Spleen (tissue), 11 donors: ENCODE data around the gene CT55. TPM values are rescaled to one million over a fixed set of nuclear protein-coding genes. Genes with fewer than 3 reads are reported as not detected.
A peak's percentile ranks its signal among the peaks of the same experiment; 100 is the strongest.
"Not testable (repeated sequence)": the region's sequence is repeated elsewhere in the genome, so short reads cannot be mapped to it uniquely, and the experiment has no call there.

Source experiments
- DNase-seq: peaks from one replicate; pipeline ENCODE4 v3.0.0-alpha.2; 2020
- H3K27ac ChIP-seq, 8 donors: fragments of 200-600 bp; sonication (generic) in 7 of 8; 1 replicate in 4 of 8; 2 replicates in 4 of 8; pipeline versions ENCODE4 v1.5.0 to v1.8.0; 2016 to 2021; ENCODE audit warnings: inconsistent platforms in 4 of 8, mild to moderate bottlenecking in 4 of 8, moderate library complexity in 1 of 8
- H3K27me3 ChIP-seq, 7 donors: fragments of 200-600 bp; sonication (generic) in 6 of 7; replicated peaks in 1 of 7; 1 replicate in 4 of 7; 2 replicates in 3 of 7; pipeline versions ENCODE4 v1.5.0 to v1.8.0; 2016 to 2021; ENCODE audit warnings: inconsistent platforms in 3 of 7, mild to moderate bottlenecking in 1 of 7
- H3K36me3 ChIP-seq, 6 donors: fragments of 200-600 bp; sonication (generic) in 5 of 6; 1 replicate in 4 of 6; 2 replicates in 2 of 6; pipeline versions ENCODE4 v1.5.0 to v1.8.0; 2016 to 2021; ENCODE audit warnings: inconsistent platforms in 2 of 6
- H3K4me1 ChIP-seq, 6 donors: fragments of 200-600 bp; sonication (generic) in 5 of 6; 1 replicate in 3 of 6; 2 replicates in 3 of 6; pipeline versions ENCODE4 v1.5.0 to v1.8.0; 2016 to 2021; ENCODE audit warnings: inconsistent platforms in 3 of 6
- H3K4me3 ChIP-seq, 8 donors: fragments of 200-600 bp; sonication (generic) in 7 of 8; 1 replicate in 4 of 8; 2 replicates in 4 of 8; pipeline versions ENCODE4 v1.5.0 to v1.8.0; 2016 to 2021; ENCODE audit warnings: inconsistent platforms in 4 of 8, mild to moderate bottlenecking in 4 of 8, moderate library complexity in 2 of 8
- H3K9me3 ChIP-seq, 8 donors: fragments of 200-600 bp; sonication (generic) in 7 of 8; 1 replicate in 4 of 8; 2 replicates in 4 of 8; pipeline versions ENCODE4 v1.5.0 to v1.8.0; 2016 to 2021; ENCODE audit warnings: inconsistent platforms in 4 of 8
- POLR2A ChIP-seq, 3 donors: fragments of 450-650 bp; IDR thresholded peaks; one replicate each; pipeline ENCODE4 v1.5.1; 2017; ENCODE audit warnings: antibody characterized with exemption in 3 of 3, mild to moderate bottlenecking in 1 of 3
- POLR2AphosphoS5 ChIP-seq, 3 donors: sonication (generic); formaldehyde crosslinking; IDR thresholded peaks; one replicate each; pipeline ENCODE4 v1.5.1; 2017; ENCODE audit warnings: antibody characterized with exemption in 3 of 3
- WGBS, 5 donors: extraction: QIAGEN DNeasy Blood & Tissue Kit in 3 of 5; methylation state at CpG; one replicate each; pipeline versions ENCODE4 v1.1.5 to v1.1.7; 2013 to 2018; 5-methylcytosine and 5-hydroxymethylcytosine counted together
- intact Hi-C: fragments of 100-400 bp; cut with DNase I; formaldehyde crosslinking; loops from one replicate; pipeline ENCODE4 v1.15.0; 2023; ENCODE audit warnings: low total_unique reads
- polyA plus RNA-seq, 3 donors: library from polyadenylated mRNA; stranded (reverse); fragments of 200-250 nt; gene quantifications; one replicate each; pipeline ENCODE4 v1.2.1, GENCODE V29; 2013
- total RNA-seq, 7 donors: library from RNA; depleted of rRNA in 3 of 7; stranded (reverse); fragments of >200 nt in 3 of 7; fragmentation: NEBNext Ultra II Directional in 4 of 7; extraction: Animal tissue kit (Norgen Biotek cat#: 25700) in 4 of 7; gene quantifications; one replicate each; pipeline versions ENCODE4 v1.1.0 to v1.2.1, GENCODE V29; 2016 to 2021
- TF ChIP-seq, protein P1 (sequence below), 11 experiments: fragments of 200-600 bp in 7 of 11; fragments of 450-650 bp in 4 of 11; sonication (generic) in 4 of 11; IDR thresholded peaks in 8 of 11; conservative IDR thresholded peaks in 3 of 11; 1 replicate in 7 of 11; 2 replicates in 4 of 11; pipeline versions ENCODE4 v1.4.0 to v1.8.0; 2016 to 2021; ENCODE audit warnings: antibody characterized with exemption in 11 of 11, inconsistent platforms in 4 of 11, mild to moderate bottlenecking in 1 of 11
- donor health status: healthy with polysubstance abuse.
- donor health status: DM: no; HTN: no; CAD: no; lungs with moderate emphysema.
- donor health status: DM: no; HTN: no; CAD: no.
- donor health status: Bipolar disorder and iron deficiency.
- donor health status: healthy.
- donor health status: DM: no; HTN: no; CAD: no.
- donor health status: DM: yes; HTN: yes; CAD: no.

Gene CT55
- total and polyA plus RNA-seq, 10 donors: not detected

DNA sequence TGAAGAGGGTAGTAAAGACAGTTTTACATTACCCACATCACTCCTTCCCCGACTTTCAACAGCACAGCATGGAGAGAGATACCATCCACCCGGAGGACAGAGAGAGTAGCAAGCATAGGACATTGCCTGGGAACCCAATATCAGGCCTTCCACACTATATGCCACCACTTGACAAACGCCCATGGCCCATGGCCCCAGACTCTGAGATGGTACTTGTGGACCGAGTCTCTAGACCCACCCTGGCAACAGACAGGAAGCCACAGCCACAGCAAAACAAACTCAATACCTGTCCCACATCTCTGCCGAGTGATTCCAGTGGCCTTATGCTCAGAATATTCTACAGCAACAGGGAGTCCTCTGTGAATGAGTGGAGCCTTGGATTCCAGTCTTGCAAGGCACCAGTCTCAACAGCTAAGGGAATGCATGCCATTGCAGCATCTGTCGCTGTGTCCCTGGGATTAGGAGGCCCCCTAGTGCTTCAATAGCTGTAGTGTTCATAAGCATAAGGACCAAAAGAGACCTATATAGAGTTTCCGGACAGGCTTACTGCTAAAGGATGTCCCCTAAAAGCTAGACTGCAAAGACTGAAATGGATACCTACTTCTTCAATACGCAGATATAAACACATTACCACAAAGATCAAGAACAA, 14.7 kb upstream of the CT55 start:
- WGBS, 5 donors: 38 to 50% (median 40%) methylated on average over 5 to 8 of the region's 8 CpGs
- H3K9me3 ChIP-seq: no peaks in the 10 kb centered on the region
- H3K4me1 ChIP-seq: no peaks in the 10 kb centered on the region
- no peak for DNase-seq
- no peak overlapping the region for H3K4me3 ChIP-seq
- H3K36me3 ChIP-seq: no peaks in the 10 kb centered on the region
- H3K27ac ChIP-seq: no peak overlapping the region
- TF ChIP-seq, protein P1, sequence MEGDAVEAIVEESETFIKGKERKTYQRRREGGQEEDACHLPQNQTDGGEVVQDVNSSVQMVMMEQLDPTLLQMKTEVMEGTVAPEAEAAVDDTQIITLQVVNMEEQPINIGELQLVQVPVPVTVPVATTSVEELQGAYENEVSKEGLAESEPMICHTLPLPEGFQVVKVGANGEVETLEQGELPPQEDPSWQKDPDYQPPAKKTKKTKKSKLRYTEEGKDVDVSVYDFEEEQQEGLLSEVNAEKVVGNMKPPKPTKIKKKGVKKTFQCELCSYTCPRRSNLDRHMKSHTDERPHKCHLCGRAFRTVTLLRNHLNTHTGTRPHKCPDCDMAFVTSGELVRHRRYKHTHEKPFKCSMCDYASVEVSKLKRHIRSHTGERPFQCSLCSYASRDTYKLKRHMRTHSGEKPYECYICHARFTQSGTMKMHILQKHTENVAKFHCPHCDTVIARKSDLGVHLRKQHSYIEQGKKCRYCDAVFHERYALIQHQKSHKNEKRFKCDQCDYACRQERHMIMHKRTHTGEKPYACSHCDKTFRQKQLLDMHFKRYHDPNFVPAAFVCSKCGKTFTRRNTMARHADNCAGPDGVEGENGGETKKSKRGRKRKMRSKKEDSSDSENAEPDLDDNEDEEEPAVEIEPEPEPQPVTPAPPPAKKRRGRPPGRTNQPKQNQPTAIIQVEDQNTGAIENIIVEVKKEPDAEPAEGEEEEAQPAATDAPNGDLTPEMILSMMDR (IDR thresholded peaks at IDR 0.05 in 8 of 11, conservative IDR thresholded peaks at IDR 0.05 in 3 of 11): peak in 8 of 11 experiments; percentile 10 to 64 (median 40)
- no peak for TF ChIP-seq POLR2A (IDR thresholded peaks at IDR 0.05)
- peaks cover 0 to 17% (median 0%) of the 10 kb centered on the region in 7 donors for H3K27me3 ChIP-seq
- intact Hi-C loops: no loop called here

DNA sequence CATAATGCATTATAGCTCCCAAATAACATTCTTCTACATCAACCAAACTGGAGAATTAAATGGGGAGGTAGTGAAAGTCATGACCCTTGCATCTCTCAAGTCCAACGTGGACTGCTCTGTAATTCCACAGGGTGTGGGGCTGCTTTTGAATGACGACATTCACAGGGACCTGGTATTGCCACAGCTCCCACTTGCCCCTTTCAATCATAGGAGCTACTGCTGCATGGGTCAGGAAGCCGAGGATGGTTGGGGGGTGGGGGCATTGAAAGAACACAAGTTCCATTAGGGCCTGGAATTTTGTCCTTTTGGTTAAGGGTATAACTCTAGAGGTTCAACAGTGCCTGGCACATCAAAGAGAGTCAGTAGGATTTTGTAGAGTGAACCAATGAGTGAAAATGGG, 7.4 kb upstream of the CT55 start:
- TF ChIP-seq POLR2A (IDR thresholded peaks at IDR 0.05): no peak
- no peak for TF ChIP-seq POLR2AphosphoS5 (IDR thresholded peaks at IDR 0.05)
- TF ChIP-seq, protein P1 (IDR thresholded peaks at IDR 0.05 in 8 of 11, conservative IDR thresholded peaks at IDR 0.05 in 3 of 11): no peak
- DNase-seq: no peak

DNA sequence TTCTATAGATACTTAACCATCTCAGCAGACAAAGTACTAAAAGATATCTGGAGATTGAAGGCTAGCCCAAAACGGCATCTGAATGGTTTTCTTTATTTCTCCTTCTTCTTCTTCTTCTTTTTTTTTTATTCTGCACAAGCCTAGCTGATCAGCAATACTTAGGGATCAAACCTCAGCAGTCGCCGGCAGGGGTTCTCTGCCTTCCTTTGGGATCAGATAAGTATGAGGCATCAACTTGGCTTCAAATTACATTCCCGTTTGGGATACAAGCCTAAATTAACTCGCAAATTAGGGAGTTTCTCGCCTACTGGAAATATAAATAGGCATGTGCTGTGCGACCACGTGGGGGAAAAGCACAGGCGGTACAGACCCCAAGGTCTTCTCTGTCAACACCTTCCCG, 730 bp downstream of the CT55 start:
- TF ChIP-seq, protein P1 (IDR thresholded peaks at IDR 0.05 in 8 of 11, conservative IDR thresholded peaks at IDR 0.05 in 3 of 11): no peak
- no peak for TF ChIP-seq POLR2AphosphoS5 (IDR thresholded peaks at IDR 0.05)
- no peak for TF ChIP-seq POLR2A (IDR thresholded peaks at IDR 0.05)
- Histone ChIP-seq H3K4me1 (no peaks in the 10 kb centered on the region), H3K4me3 (no peak overlapping the region), H3K27ac (no peak overlapping the region), H3K9me3 (no peaks in the 10 kb centered on the region), H3K36me3 (no peaks in the 10 kb centered on the region), H3K27me3 (no peaks in the 10 kb centered on the region)
- 76 to 92% (median 86%) methylated on average over 10 of the region's 10 CpGs for WGBS, 5 donors
- intact Hi-C loops: no loop called here
- no peak for DNase-seq

More for the DNA sequence above, 7.4 kb upstream of the CT55 start:
- Histone ChIP-seq H3K4me3 (no peak overlapping the region), H3K27me3 (peaks cover 0 to 8% (median 0%) of the 10 kb centered on the region in 7 donors), H3K27ac (no peak overlapping the region), H3K4me1 (no peaks in the 10 kb centered on the region), H3K36me3 (no peaks in the 10 kb centered on the region), H3K9me3 (no peaks in the 10 kb centered on the region)
- intact Hi-C loops: no loop called here
- 58 to 94% (median 73%) methylated on average over 3 of the region's 3 CpGs for WGBS, 5 donors

DNA sequence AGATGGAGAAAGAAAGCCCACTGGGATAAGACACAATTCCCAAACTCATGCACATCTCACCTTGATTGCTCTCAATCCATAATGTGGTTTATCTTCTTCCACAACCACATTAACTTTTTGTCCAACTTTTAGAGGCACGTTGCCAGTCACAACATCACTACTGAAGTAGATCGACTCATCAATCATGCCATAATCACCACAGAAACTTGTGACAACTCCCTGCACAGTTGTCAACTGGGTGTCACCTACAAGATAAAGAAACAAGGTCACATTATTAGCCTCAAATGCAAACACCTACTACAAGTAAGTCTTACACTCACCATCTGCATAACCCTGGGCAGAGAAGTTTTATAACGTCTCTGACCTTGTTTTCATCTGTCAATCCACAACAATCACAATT, 1.7 kb downstream of the CT55 start:
- H3K4me3 ChIP-seq, H3K36me3 ChIP-seq, H3K4me1 ChIP-seq, intact Hi-C loops, H3K27ac ChIP-seq, DNase-seq, H3K27me3 ChIP-seq, H3K9me3 ChIP-seq: not testable (repeated sequence)
- 67 to 85% (median 74%) methylated on average over 3 of the region's 3 CpGs for WGBS, 5 donors

DNA sequence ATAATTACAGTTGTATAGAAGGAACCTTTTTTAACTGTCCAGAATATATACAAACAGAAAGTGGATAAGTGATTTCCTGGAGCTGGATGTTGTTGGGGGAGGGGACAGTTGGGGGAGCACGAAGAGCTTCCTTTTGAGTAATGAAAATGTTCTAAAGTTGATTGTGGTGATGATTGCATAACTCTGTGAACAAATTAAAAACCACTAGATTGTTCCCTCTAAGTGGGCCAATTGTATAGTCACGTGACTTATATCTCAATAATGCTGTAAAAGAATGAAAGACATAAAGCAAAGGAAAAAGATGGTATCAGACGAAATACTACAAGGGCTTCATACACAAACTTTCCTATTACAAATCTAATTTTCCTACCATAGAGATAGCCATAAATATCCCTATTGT, 2.7 kb downstream of the CT55 start:
- intact Hi-C loops: no loop called here
- DNase-seq: no peak
- Histone ChIP-seq H3K27ac (no peak overlapping the region), H3K36me3 (no peaks in the 10 kb centered on the region), H3K27me3 (no peaks in the 10 kb centered on the region), H3K4me3 (no peak overlapping the region), H3K9me3 (no peaks in the 10 kb centered on the region), H3K4me1 (no peaks in the 10 kb centered on the region)
- TF ChIP-seq, protein P1 (IDR thresholded peaks at IDR 0.05 in 8 of 11, conservative IDR thresholded peaks at IDR 0.05 in 3 of 11): no peak
- TF ChIP-seq POLR2AphosphoS5 (IDR thresholded peaks at IDR 0.05) (no peak), POLR2A (IDR thresholded peaks at IDR 0.05) (no peak)
- WGBS, 5 donors: 9 to 39% (median 27%) methylated on average over 3 of the region's 3 CpGs

DNA sequence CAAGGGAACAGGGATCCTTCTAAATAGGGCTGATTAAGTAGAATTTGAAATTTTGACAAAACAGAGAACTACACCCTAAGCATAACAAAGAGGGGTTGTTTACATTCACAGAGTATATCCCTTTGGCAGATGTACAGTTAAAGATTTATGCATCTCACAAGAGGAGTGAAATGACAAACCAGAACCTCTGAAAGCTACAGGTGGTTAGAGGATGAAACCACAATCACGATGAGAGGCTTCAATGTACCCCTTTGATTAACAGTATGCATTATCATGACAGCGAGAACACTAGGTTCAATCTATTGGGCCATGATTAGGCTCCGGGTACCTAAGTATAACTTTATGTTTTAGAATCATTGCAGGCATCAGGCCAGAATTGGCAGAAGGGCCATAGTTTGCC, 16.5 kb downstream of the CT55 start:
- H3K9me3 ChIP-seq, H3K27ac ChIP-seq, H3K27me3 ChIP-seq, H3K36me3 ChIP-seq, H3K4me1 ChIP-seq, DNase-seq, intact Hi-C loops, H3K4me3 ChIP-seq: not testable (repeated sequence)
- no CpG with 5 or more reads among the region's 3 CpGs for WGBS, 5 donors

DNA sequence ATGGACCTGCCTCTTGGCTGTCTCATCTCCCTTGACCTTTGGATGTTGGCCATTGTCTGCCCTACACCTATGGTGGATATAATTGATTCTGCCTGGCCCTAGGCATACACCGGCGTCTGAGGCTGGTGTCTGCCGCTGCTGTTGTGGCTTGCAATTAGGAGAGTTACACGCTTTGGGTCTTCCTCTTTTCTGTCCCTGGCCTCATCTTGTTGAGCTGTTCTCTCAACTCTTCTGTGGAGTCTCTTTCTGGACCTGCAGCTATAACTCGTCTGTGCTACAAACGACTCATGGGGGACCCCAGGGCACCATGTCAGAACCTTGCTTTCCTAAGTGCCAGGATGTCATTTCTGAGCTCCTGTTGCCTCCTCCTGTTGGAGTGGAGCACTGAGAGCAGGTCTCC, 45.1 kb downstream of the CT55 start:
- no CpG with 5 or more reads among the region's 6 CpGs for WGBS, 5 donors
- DNase-seq, intact Hi-C loops: not testable (repeated sequence)

More for the DNA sequence above, 45.1 kb downstream of the CT55 start:
- not testable (repeated sequence) for H3K4me1 ChIP-seq, H3K36me3 ChIP-seq, H3K27me3 ChIP-seq, H3K4me3 ChIP-seq, H3K27ac ChIP-seq, H3K9me3 ChIP-seq
